A549 (cell line): Measurements from ENCODE around the gene COX5A.

Source experiments
- CHD2 ChIP-seq: fragments of 150-350 bp; IDR thresholded peaks from 2 replicates; pipeline ENCODE4 v1.6.1; 2014; ENCODE audit warnings: low read length; ENCODE audit not compliant: partially characterized antibody
- CTCF ChIP-seq: fragments of >200 bp; sonication (Bioruptor Twin); formaldehyde crosslinking; IDR thresholded peaks from 3 replicates; pipeline ENCODE4 v1.5.1; 2016
- JUNB ChIP-seq: fragments of >200 bp; sonication (Bioruptor Twin); formaldehyde crosslinking; IDR thresholded peaks from 2 replicates; pipeline ENCODE4 v1.6.1; 2016
- MAX ChIP-seq: IDR thresholded peaks from 2 replicates; pipeline ENCODE4 v1.6.1; 2012
- PBX3 ChIP-seq: IDR thresholded peaks from 2 replicates; pipeline ENCODE4 v1.6.1; 2012
- POLR2A ChIP-seq: IDR thresholded peaks from 2 replicates; pipeline ENCODE4 v1.6.1; 2012; ENCODE audit warnings: mild to moderate bottlenecking, low read length
- RAD21 ChIP-seq, 2 experiments: fragments of >200 bp in 1 of 2; sonication (Bioruptor Twin) in 1 of 2; formaldehyde crosslinking in 1 of 2; IDR thresholded peaks in 1 of 2; conservative IDR thresholded peaks in 1 of 2; 2 replicates in 1 of 2; 3 replicates in 1 of 2; pipeline ENCODE4 v1.6.1; 2012 to 2018; ENCODE audit warnings: inconsistent platforms in 1 of 2
- RCOR1 ChIP-seq: fragments of 150-350 bp; IDR thresholded peaks from 2 replicates; pipeline ENCODE4 v1.6.1; 2014; ENCODE audit warnings: antibody characterized with exemption, low read length, low read depth
- TP53 ChIP-seq: fragments of 250-450 bp; sonication (Bioruptor Pico); IDR thresholded peaks from 2 replicates; pipeline ENCODE4 v1.5.0; 2021; ENCODE audit warnings: mild to moderate bottlenecking, moderate library complexity

GRCh38 chr15:74976159-74976558 lies 38.3 kb upstream of the COX5A start:
- TF ChIP-seq CTCF (no peak), PBX3 (no peak), RAD21 (conservative IDR thresholded peaks at IDR 0.05 in 1 of 2, IDR thresholded peaks at IDR 0.05 in 1 of 2) (peak in 1 of 2 experiments; percentile 27; a peak in 1 of 5 replicates), TP53 (no peak), RCOR1 (no peak), JUNB (no peak), CHD2 (no peak), MAX (no peak), POLR2A (no peak)
